C4-2B (cell line): ENCODE results near the gene PYROXD2.

Source experiments
- ZFX ChIP-seq: fragments of 450-650 bp; IDR thresholded peaks from 2 replicates; pipeline ENCODE4 v1.6.1; 2017
- TF ChIP-seq, protein P1 (sequence below): fragments of 450-650 bp; conservative IDR thresholded peaks from 2 replicates; pipeline ENCODE4 v1.5.1; 2017; ENCODE audit warnings: mild to moderate bottlenecking

DNA sequence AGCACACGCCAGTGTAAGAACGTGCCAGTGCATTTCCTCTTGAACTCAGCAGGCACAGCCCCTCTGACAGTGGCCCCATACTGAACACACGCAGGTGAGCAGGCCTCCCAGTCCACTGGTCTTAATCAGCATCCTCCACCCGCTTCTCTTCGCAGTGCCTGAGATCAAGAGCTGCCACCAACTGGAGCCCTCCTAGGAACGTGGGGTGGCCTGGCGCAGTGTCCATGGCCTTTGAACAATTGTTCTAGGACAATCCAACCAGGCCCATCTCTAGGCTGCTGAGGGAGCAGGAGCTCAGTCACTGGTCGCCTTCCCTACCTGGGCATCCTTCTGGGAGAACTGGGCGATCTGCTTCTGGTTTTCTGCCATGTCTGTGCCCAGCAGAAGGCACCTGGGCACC lies 15.2 kb downstream of the PYROXD2 start:
- TF ChIP-seq, protein P1, sequence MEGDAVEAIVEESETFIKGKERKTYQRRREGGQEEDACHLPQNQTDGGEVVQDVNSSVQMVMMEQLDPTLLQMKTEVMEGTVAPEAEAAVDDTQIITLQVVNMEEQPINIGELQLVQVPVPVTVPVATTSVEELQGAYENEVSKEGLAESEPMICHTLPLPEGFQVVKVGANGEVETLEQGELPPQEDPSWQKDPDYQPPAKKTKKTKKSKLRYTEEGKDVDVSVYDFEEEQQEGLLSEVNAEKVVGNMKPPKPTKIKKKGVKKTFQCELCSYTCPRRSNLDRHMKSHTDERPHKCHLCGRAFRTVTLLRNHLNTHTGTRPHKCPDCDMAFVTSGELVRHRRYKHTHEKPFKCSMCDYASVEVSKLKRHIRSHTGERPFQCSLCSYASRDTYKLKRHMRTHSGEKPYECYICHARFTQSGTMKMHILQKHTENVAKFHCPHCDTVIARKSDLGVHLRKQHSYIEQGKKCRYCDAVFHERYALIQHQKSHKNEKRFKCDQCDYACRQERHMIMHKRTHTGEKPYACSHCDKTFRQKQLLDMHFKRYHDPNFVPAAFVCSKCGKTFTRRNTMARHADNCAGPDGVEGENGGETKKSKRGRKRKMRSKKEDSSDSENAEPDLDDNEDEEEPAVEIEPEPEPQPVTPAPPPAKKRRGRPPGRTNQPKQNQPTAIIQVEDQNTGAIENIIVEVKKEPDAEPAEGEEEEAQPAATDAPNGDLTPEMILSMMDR, result no peak
- TF ChIP-seq ZFX, result no peak
